Measurements from ENCODE around the gene ZNF319.
A peak's percentile ranks its signal among the peaks of the same experiment; 100 is the strongest.

The ZNF319 gene

GRCh38 chr16:58018803-58019202, 18.3 kb upstream of the ZNF319 start:
- H3K79me2 ChIP-seq (ENCODE audit: insufficient read depth, low read length) = no peaks in the 10 kb centered on the region
- peak; percentile 27 for TF ChIP-seq CTCF (IDR thresholded peaks at IDR 0.05; ENCODE audit: borderline replicate concordance, extremely low read depth, low read length, poor library complexity, severe bottlenecking)
- no peak for TF ChIP-seq EZH2 (IDR thresholded peaks at IDR 0.05; ENCODE audit: borderline replicate concordance, low read depth, low read length, severe bottlenecking)
- no peaks in the 10 kb centered on the region for H3K9me3 ChIP-seq (ENCODE audit: insufficient read depth, low read length, severe bottlenecking)
- H3K4me2 ChIP-seq (ENCODE audit: insufficient read depth, low read length) = no peak overlapping the region
- no peak overlapping the region for H2AFZ ChIP-seq (ENCODE audit: low read depth, low read length)
- H3K27ac ChIP-seq (ENCODE audit: low read length) = no peak overlapping the region
- 0 out of 2 replicates have a peak, but pooled peaks cover 4% of the 10 kb centered on the region for H4K20me1 ChIP-seq (ENCODE audit: insufficient read depth, low read length)
- DNase-seq (no peak), ATAC-seq (ENCODE audit: insufficient read depth, low read depth) (no peak)
- H3K4me3 ChIP-seq (ENCODE audit: low read depth in 1 of 2, low read length in 2 of 2) = no peak overlapping the region
- H3K9ac ChIP-seq (ENCODE audit: low read depth, low read length) = no peak overlapping the region
- no peaks in the 10 kb centered on the region for H3K27me3 ChIP-seq (ENCODE audit: insufficient read depth, low read length, poor library complexity)
- peaks cover 12% of the 10 kb centered on the region for H3K36me3 ChIP-seq (ENCODE audit: insufficient read depth, low read length)
- no peaks in the 10 kb centered on the region for H3K4me1 ChIP-seq (ENCODE audit: insufficient read depth, low read length)

GRCh38 chr16:58016840-58017446, 16.5 kb upstream of the ZNF319 start:
- no peak overlapping the region for H3K4me3 ChIP-seq (ENCODE audit: low read depth in 1 of 2, low read length in 2 of 2)
- no peak for DNase-seq
- H3K4me1 ChIP-seq (ENCODE audit: insufficient read depth, low read length) = no peaks in the 10 kb centered on the region
- no peak for ATAC-seq (ENCODE audit: insufficient read depth, low read depth)
- H3K79me2 ChIP-seq (ENCODE audit: insufficient read depth, low read length) = no peaks in the 10 kb centered on the region
- H3K4me2 ChIP-seq (ENCODE audit: insufficient read depth, low read length) = no peak overlapping the region
- no peaks in the 10 kb centered on the region for H3K27me3 ChIP-seq (ENCODE audit: insufficient read depth, low read length, poor library complexity)
- no peak overlapping the region for H2AFZ ChIP-seq (ENCODE audit: low read depth, low read length)
- H3K9me3 ChIP-seq (ENCODE audit: insufficient read depth, low read length, severe bottlenecking) = no peaks in the 10 kb centered on the region
- H3K9ac ChIP-seq (ENCODE audit: low read depth, low read length) = no peak overlapping the region
- no peak for TF ChIP-seq CTCF (IDR thresholded peaks at IDR 0.05; ENCODE audit: borderline replicate concordance, extremely low read depth, low read length, poor library complexity, severe bottlenecking)
- H3K27ac ChIP-seq (ENCODE audit: low read length) = no peak overlapping the region
- H3K36me3 ChIP-seq (ENCODE audit: insufficient read depth, low read length) = peaks cover 28% of the 10 kb centered on the region
- H4K20me1 ChIP-seq (ENCODE audit: insufficient read depth, low read length) = 0 out of 2 replicates have a peak, but pooled peaks cover 4% of the 10 kb centered on the region

- Histone ChIP-seq H3K36me3 (ENCODE audit: insufficient read depth, low read length) (peaks cover 40% of the 10 kb centered on the region), H3K9me3 (ENCODE audit: insufficient read depth, low read length, severe bottlenecking) (no peaks in the 10 kb centered on the region), H3K4me3 (ENCODE audit: low read depth in 1 of 2, low read length in 2 of 2) (no peak overlapping the region), H3K27ac (ENCODE audit: low read length) (no peak overlapping the region), H3K4me1 (ENCODE audit: insufficient read depth, low read length) (no peaks in the 10 kb centered on the region), H4K20me1 (ENCODE audit: insufficient read depth, low read length) (no peaks in the 10 kb centered on the region; the same call in 1 of the 2 replicates), H2AFZ (ENCODE audit: low read depth, low read length) (no peak overlapping the region), H3K4me2 (ENCODE audit: insufficient read depth, low read length) (no peak overlapping the region), H3K9ac (ENCODE audit: low read depth, low read length) (no peak overlapping the region), H3K79me2 (ENCODE audit: insufficient read depth, low read length) (no peaks in the 10 kb centered on the region), H3K27me3 (ENCODE audit: insufficient read depth, low read length, poor library complexity) (no peaks in the 10 kb centered on the region)
- no peak for TF ChIP-seq CTCF (IDR thresholded peaks at IDR 0.05; ENCODE audit: borderline replicate concordance, extremely low read depth, low read length, poor library complexity, severe bottlenecking)
- TF ChIP-seq EZH2 (IDR thresholded peaks at IDR 0.05; ENCODE audit: borderline replicate concordance, low read depth, low read length, severe bottlenecking) = no peak
- DNase-seq (no peak), ATAC-seq (ENCODE audit: insufficient read depth, low read depth) (no peak)
These were observed 12.9 kb upstream of the ZNF319 start for GRCh38 chr16:58013201-58013956.
